ENCODE data around the gene SLC15A3.

Gene SLC15A3

DNA sequence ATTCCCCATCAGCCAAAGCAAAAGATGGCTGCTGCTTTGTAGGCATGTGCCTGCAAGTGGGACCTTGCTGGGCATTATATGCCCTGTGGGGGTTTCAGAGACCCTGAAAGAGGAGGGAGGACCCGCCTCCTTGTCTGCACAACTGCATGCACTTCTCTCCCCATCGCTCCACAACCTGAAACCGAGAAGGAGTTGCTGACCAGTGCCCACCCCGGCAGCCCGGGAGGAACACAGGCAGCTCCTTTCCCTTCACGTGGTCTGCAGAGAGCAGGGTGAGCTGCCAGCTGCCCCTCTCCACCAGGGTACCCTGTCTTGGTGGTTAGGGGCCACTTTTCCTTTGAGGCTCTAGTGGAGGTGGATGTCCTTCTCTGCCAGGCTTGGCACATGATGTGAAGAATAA, 29.1 kb downstream of the SLC15A3 start:
- H3K9me3 Mint-ChIP-seq = no peaks in the 10 kb centered on the region
- H3K36me3 Mint-ChIP-seq = peaks cover 47% of the 10 kb centered on the region
- H3K4me3 Mint-ChIP-seq = peak overlapping the region; percentile 61
- no peak overlapping the region for H3K27ac Mint-ChIP-seq
- no peak for DNase-seq (ENCODE audit: low spot score in 2 of 2)
- peaks cover 46% of the 10 kb centered on the region for H3K4me1 Mint-ChIP-seq
- no peak for ATAC-seq

DNA sequence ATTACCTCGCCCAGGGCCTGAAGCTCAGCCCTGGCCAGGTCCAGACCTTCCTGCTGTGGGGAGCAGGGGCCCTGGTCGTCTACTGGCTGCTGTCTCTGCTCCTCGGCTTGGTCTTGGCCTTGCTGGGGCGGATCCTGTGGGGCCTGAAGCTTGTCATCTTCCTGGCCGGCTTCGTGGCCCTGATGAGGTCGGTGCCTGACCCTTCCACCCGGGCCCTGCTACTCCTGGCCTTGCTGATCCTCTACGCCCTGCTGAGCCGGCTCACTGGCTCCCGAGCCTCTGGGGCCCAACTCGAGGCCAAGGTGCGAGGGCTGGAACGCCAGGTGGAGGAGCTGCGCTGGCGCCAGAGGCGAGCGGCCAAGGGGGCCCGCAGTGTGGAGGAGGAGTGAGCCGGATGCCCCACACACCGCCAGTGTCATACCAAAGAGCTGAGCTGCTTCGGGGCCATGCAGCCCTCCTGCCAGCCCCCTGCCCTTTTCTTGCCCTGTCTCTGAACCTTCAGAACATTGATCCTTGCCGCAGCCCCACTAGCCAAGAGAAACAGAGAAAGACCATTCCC, 30.1 kb downstream of the SLC15A3 start:
- Mint-ChIP-seq H3K27ac (no peak overlapping the region), H3K4me1 (peaks cover 42% of the 10 kb centered on the region)

DNA sequence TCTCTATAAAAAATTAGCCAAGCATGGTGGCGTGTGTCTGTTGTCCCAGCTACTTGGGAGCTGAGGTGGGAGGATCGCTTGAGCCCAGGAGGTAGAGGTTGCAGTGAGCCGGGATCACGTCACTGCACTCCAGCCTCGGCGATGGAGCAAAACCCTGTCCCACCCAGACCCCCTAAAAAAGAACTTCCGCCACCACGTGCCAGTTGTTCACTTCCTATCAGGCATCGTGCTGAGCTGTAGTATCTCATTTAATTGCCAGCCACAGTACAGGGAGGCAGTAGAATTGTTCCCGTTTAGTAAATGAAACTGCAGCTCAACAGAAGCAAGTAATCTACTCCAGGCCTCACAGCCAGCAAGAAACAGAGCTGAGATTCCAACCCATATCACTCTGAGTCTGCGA, 30.7 kb downstream of the SLC15A3 start:
- H3K4me1 Mint-ChIP-seq = peaks cover 48% of the 10 kb centered on the region
- H3K36me3 Mint-ChIP-seq = peaks cover 47% of the 10 kb centered on the region
- H3K4me3 Mint-ChIP-seq = no peak overlapping the region
- no peaks in the 10 kb centered on the region for H3K9me3 Mint-ChIP-seq
- no peak overlapping the region for H3K27ac Mint-ChIP-seq
- no peak for DNase-seq (ENCODE audit: low spot score in 2 of 2)
- ATAC-seq = no peak

More for the DNA sequence above, 30.1 kb downstream of the SLC15A3 start:
- Mint-ChIP-seq H3K4me3 (no peak overlapping the region), H3K9me3 (no peaks in the 10 kb centered on the region), H3K36me3 (peaks cover 47% of the 10 kb centered on the region)
- no peak for DNase-seq (ENCODE audit: low spot score in 2 of 2)
- no peak for ATAC-seq

- DNase-seq (ENCODE audit: low spot score in 2 of 2) = no peak
- Mint-ChIP-seq H3K9me3 (no peaks in the 10 kb centered on the region), H3K36me3 (peaks cover 54% of the 10 kb centered on the region), H3K27ac (no peak overlapping the region), H3K4me3 (no peak overlapping the region), H3K4me1 (peaks cover 48% of the 10 kb centered on the region)
- no peak for ATAC-seq
Measured at GRCh38 chr11:60919956-60920355, 32.0 kb downstream of the SLC15A3 start.

GRCh38 chr11:60919320-60919719, 32.7 kb downstream of the SLC15A3 start:
- no peak overlapping the region for H3K27ac Mint-ChIP-seq
- no peak overlapping the region for H3K4me3 Mint-ChIP-seq
- H3K9me3 Mint-ChIP-seq = no peaks in the 10 kb centered on the region
- peaks cover 48% of the 10 kb centered on the region for H3K4me1 Mint-ChIP-seq
- DNase-seq (ENCODE audit: low spot score in 2 of 2) (no peak), ATAC-seq (no peak)
- peaks cover 58% of the 10 kb centered on the region for H3K36me3 Mint-ChIP-seq

- Mint-ChIP-seq H3K27ac (no peak overlapping the region), H3K4me3 (no peak overlapping the region), H3K4me1 (peaks cover 52% of the 10 kb centered on the region), H3K9me3 (no peaks in the 10 kb centered on the region), H3K36me3 (peaks cover 62% of the 10 kb centered on the region)
- ATAC-seq = no peak
- DNase-seq (ENCODE audit: low spot score in 2 of 2) = no peak
Measured at GRCh38 chr11:60918939-60919265, 33.1 kb downstream of the SLC15A3 start.

DNA sequence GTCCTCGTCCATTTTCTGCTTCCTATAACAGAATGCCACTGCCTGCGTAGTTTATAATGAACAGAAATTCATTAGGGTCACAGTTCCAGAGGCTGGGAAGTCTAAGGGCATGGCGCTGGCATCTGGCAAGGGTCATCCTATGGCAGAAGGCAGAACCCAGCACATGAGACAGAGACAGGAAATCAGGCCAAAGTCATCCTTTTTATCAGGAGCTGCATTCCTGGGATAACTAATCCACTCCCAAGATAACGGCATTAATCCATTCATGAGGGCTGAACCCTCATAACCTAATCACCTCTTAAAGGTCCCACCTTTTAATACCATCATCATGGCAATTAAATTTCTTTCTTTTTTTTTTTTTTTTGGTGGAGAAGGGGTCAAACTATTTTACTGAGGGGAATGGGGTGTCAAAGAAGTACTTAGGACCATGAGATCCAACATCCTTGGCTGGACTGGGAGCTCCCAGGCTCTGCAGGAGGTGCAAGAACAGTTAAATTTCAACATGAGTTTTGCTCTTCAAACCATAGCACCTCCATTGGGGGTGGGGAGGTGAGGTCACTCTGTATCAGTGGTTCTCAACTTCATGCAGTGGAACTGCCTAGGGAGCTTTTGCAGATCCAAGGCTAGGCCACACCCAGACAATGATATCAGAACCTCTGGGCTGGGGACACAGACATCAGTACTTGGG, 33.6 kb downstream of the SLC15A3 start:
- no peak for ATAC-seq
- H3K36me3 Mint-ChIP-seq = peaks cover 61% of the 10 kb centered on the region
- no peak overlapping the region for H3K27ac Mint-ChIP-seq
- H3K4me1 Mint-ChIP-seq = peaks cover 55% of the 10 kb centered on the region
- H3K4me3 Mint-ChIP-seq = no peak overlapping the region
- no peak for DNase-seq (ENCODE audit: low spot score in 2 of 2)
- no peaks in the 10 kb centered on the region for H3K9me3 Mint-ChIP-seq

DNA sequence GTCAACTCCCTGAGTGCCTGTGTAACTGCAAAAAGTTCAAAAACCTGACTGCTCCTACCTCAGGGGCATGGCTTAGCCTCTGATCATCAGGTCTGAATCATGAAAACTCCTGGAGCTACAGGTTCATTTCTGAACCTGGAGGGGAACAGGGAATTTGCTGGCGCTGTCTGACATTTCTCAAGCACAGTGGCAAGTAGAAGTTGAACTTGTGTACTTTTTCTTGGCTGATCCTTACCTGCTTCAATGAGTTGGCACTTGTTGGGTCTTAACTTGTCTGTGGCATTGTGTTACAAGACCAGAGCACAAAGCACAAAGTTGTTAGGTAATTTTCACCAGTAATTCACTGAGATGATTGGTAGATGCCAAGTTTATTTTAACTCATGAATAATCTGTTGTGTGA, 34.7 kb downstream of the SLC15A3 start:
- Mint-ChIP-seq H3K4me3 (no peak overlapping the region), H3K9me3 (no peaks in the 10 kb centered on the region), H3K4me1 (peaks cover 55% of the 10 kb centered on the region), H3K27ac (no peak overlapping the region), H3K36me3 (peaks cover 50% of the 10 kb centered on the region)
- DNase-seq (ENCODE audit: low spot score in 2 of 2) (no peak), ATAC-seq (no peak)

- H3K27ac Mint-ChIP-seq = no peak overlapping the region
- H3K36me3 Mint-ChIP-seq = peaks cover 45% of the 10 kb centered on the region
- DNase-seq (ENCODE audit: low spot score in 2 of 2) = no peak
- peak overlapping the region; percentile 96 for H3K4me3 Mint-ChIP-seq
- H3K4me1 Mint-ChIP-seq = peaks cover 59% of the 10 kb centered on the region
- no peaks in the 10 kb centered on the region for H3K9me3 Mint-ChIP-seq
- no peak for ATAC-seq
Measured at GRCh38 chr11:60916669-60917206, 35.2 kb downstream of the SLC15A3 start.

GRCh38 chr11:60915248-60915914, 36.6 kb downstream of the SLC15A3 start:
- Mint-ChIP-seq H3K4me1 (peaks cover 66% of the 10 kb centered on the region), H3K9me3 (no peaks in the 10 kb centered on the region), H3K36me3 (peaks cover 31% of the 10 kb centered on the region), H3K27ac (peak overlapping the region; percentile 29), H3K4me3 (peak overlapping the region; percentile 96)
- DNase-seq (ENCODE audit: low spot score in 2 of 2) (peak; percentile 46 to 89), ATAC-seq (peak; percentile 73)

- peak overlapping the region; percentile 96 for H3K4me3 Mint-ChIP-seq
- no peaks in the 10 kb centered on the region for H3K9me3 Mint-ChIP-seq
- peak overlapping the region; percentile 97 for H3K27ac Mint-ChIP-seq
- ATAC-seq (peak; percentile 47), DNase-seq (ENCODE audit: low spot score in 2 of 2) (peak in 1 of 2 donors; percentile 78)
- peaks cover 68% of the 10 kb centered on the region for H3K4me1 Mint-ChIP-seq
- peaks cover 25% of the 10 kb centered on the region for H3K36me3 Mint-ChIP-seq
Measured at GRCh38 chr11:60914633-60915247, 37.2 kb downstream of the SLC15A3 start.

DNA sequence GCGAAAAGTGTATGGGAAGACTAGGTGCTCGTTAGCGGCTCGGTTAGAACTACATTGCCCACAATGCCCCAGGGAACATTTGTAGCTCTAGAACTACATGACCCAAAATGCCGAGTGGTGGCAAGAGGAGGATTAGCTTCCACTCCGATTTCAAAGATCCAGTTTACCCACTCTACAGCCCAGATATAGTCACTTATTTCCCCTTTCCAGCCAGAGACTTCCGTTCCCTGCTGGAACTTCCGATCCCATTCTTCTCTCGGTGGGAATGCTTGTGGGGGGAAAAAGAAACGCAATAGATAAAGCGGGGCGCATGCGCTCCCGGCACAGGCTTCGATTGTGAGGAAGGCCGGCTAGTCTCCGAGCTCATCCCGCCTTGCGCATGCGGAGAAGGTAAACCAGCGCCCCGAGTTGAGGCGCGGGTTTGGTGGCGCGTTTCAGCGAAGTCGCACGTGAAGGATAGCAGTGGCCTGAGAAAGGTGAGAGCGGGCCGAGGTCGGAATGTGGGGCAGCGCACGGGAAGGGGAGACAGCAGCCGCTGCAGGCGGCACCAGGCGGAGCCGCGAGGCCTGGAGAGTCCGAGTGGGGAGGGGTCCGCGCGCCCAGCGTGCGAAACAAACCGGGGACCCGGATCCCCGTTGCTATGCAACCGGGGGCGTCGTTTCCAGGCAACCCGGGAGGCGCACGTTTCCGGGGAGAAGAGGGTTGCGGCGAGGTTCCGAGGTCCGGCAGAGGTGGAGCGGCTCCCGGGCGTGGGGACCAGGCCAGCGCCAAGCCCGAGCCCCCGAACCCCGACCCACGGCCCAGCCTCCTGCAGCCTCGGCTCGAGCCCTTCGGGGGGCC, 38.0 kb downstream of the SLC15A3 start, which contains the start of gene TMEM109:
Gene TMEM109, plus strand, starts transcription at position 366 of the 840 bp plus-strand sequence. CDS start 5,536 bp downstream, outside the sequence.
- H3K27ac Mint-ChIP-seq = peak within 1 kb of the TSS; percentile 97
- H3K9me3 Mint-ChIP-seq = no peaks in the 10 kb centered on the region
- DNase-seq (ENCODE audit: low spot score in 2 of 2) (peak; percentile 69 to 94), ATAC-seq (peak; percentile 81)
- H3K36me3 Mint-ChIP-seq = peaks cover 18% of the 10 kb centered on the region
- peak within 1 kb of the TSS; percentile 96 for H3K4me3 Mint-ChIP-seq
- H3K4me1 Mint-ChIP-seq = peaks cover 65% of the 10 kb centered on the region

- Mint-ChIP-seq H3K27ac (peak overlapping the region; percentile 97), H3K4me1 (peaks cover 65% of the 10 kb centered on the region), H3K4me3 (peak overlapping the region; percentile 96), H3K9me3 (no peaks in the 10 kb centered on the region), H3K36me3 (peaks cover 18% of the 10 kb centered on the region)
- ATAC-seq = no peak
- DNase-seq (ENCODE audit: low spot score in 2 of 2) = no peak
Measured at GRCh38 chr11:60912851-60913528, 39.0 kb downstream of the SLC15A3 start.

DNA sequence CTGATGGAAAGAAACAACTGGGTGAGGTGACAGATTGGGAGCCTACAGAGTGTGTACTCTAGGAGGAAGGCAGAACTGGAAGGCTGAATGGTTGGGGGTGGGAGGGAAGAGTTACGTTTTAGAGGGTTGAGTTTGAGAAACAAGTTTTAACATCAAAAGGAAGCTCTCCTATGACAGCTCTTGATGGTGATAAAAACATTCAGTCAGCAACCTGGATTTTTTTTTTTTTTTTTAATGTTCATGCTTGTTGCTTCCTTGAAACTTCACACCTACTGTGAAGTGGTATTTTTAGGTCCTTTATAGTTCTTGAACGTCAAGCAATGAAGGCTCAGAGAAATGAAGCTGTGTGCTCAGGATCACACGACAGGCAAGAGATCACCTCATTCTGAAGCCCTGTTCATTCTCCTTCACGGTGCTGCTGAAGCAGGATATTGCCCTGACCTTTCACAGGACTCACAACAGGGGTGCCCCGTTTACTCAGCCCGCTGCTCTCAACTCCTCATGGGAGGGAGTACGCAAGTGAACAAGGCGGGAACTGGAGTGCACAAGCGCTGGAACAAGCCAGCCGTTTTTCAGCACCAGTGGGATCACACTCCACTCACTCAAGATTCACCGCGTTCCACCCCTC, 39.6 kb downstream of the SLC15A3 start:
- Mint-ChIP-seq H3K4me1 (peaks cover 64% of the 10 kb centered on the region), H3K27ac (peak overlapping the region; percentile 77), H3K9me3 (no peaks in the 10 kb centered on the region), H3K36me3 (peaks cover 18% of the 10 kb centered on the region), H3K4me3 (peak overlapping the region; percentile 96)
- ATAC-seq (no peak), DNase-seq (ENCODE audit: low spot score in 2 of 2) (peak in 1 of 2 donors; percentile 56)

Measured in stimulated activated effector memory CD8-positive, alpha-beta T cell treated with anti-CD3 and anti-CD28 coated beads, Interleukin-12 subunit alpha, Interleukin-12 subunit beta, amount 100 ng/mL, for 72 hours (primary cell).